GM12875 (cell line): ENCODE data around the gene KANSL1.

Experiments used
- H3K4me3 ChIP-seq: one replicate; pipeline ENCODE4 v1.5.1; 2011; ENCODE audit warnings: low read depth, low read length, control low read depth
- CTCF ChIP-seq: IDR thresholded peaks from 2 replicates; pipeline ENCODE4 v1.5.1; 2011; ENCODE audit warnings: low read depth, mild to moderate bottlenecking, control low read depth, inconsistent platforms, low read length, moderate library complexity, borderline replicate concordance; ENCODE audit not compliant: insufficient read depth

The KANSL1 gene

DNA sequence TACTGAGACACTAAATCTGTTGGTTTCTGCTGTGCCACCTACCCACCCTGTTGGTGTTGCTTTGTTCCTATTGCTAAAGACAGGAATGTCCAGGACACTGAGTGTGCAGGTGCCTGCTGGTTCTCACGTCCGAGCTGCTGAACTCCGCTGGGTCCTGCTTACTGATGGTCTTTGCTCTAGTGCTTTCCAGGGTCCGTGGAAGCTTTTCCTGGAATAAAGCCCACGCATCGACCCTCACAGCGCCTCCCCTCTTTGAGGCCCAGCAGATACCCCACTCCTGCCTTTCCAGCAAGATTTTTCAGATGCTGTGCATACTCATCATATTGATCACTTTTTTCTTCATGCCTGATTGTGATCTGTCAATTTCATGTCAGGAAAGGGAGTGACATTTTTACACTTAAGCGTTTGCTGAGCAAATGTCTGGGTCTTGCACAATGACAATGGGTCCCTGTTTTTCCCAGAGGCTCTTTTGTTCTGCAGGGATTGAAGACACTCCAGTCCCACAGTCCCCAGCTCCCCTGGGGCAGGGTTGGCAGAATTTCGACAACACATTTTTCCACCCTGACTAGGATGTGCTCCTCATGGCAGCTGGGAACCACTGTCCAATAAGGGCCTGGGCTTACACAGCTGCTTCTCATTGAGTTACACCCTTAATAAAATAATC lies 179.6 kb downstream of the KANSL1 start:
- no peak overlapping the region for H3K4me3 ChIP-seq
- TF ChIP-seq CTCF = no peak

- no peak overlapping the region for H3K4me3 ChIP-seq
- TF ChIP-seq CTCF = no peak
Measured at GRCh38 chr17:46013127-46013501, 180.1 kb downstream of the KANSL1 start.

GRCh38 chr17:46012506-46013079 lies 180.6 kb downstream of the KANSL1 start:
- TF ChIP-seq CTCF = no peak
- no peak overlapping the region for H3K4me3 ChIP-seq

- TF ChIP-seq CTCF = no peak
Measured at GRCh38 chr17:46011711-46012505, 181.3 kb downstream of the KANSL1 start.

GRCh38 chr17:46010597-46011186 lies 182.5 kb downstream of the KANSL1 start:
- no peak for TF ChIP-seq CTCF
- no peak overlapping the region for H3K4me3 ChIP-seq

More at GRCh38 chr17:46011711-46012505, 181.3 kb downstream of the KANSL1 start:
- H3K4me3 ChIP-seq = no peak overlapping the region

GRCh38 chr17:46009681-46010596 lies 183.3 kb downstream of the KANSL1 start:
- TF ChIP-seq CTCF = no peak
- H3K4me3 ChIP-seq = no peak overlapping the region
